ENCODE data around the gene S100A11.
A peak's percentile ranks its signal among the peaks of the same experiment; 100 is the strongest.
"Not testable (repeated sequence)": the region's sequence is repeated elsewhere in the genome, so short reads cannot be mapped to it uniquely, and the experiment has no call there.

S100A11 gene

GRCh38 chr1:152036267-152037216 lies at the start of gene S100A11:
Gene S100A11, minus strand, starts transcription at chr1:152037004. Its CDS starts 89 bp downstream, at chr1:152036915.
- no peak for DNase-seq

DNA sequence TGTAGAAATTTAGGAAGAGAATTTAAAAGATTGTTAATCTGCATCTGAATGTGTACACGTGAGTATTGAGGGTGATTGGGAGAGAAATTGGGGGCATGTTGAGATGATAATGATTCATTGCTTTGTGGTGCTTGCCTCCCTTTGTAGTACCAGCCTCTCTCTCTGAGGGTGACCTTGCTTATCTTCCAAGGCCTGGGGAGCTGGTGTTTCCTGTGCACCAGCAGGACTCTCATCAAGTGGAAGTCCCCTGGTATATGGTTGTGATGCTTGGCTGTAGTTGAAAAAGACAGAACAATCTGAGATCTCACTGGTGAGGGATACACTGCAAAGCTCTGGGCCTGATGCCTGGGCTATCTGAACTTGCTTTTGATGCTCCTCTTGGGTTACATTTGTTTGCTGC lies 48.0 kb upstream of the S100A11 start:
- no peak for DNase-seq

DNA sequence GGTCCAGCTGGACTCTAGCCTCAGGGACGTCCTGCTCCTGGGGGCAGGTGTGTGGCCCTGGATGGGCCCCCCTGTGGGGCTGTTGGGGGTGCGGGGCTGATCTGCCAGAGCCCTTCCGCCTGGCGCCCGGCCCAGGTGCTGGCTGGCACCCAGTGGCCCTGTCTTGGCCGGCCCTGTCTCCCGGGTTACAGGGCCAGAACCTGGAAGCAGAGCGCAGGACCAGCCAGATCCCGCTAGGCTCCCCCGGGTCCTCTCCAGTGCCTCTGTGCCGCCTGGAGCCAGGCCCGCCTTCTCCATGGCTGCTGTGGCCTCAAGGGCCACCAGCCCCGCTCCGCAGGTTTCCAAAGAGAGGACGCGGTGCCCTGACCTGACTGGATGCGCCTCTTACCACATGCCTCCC lies 44.2 kb upstream of the S100A11 start:
- not testable (repeated sequence) for DNase-seq

GRCh38 chr1:152080494-152080893 lies 43.7 kb upstream of the S100A11 start:
- DNase-seq = not testable (repeated sequence)

- DNase-seq = no peak
These were observed 42.1 kb upstream of the S100A11 start for GRCh38 chr1:152078831-152079441.

DNA sequence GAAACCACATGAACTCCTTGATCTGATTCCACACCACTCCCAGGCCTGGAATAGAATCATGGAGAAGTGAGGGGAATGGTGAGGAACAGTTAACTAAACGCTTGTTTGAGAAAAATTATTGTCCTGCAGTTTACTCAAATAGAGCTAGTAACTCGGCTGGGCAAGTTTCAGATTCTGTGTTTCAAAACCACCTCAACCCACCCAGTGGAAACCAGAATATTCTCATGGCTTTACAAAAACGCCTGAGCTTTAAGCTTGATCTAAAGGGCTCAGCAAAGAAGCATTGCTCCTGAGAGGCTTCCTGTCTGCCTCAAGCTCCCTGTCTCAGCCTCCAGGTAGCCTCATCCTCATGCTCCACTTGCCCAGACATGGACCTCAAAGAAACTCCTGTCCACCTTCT lies 35.5 kb upstream of the S100A11 start:
- no peak for DNase-seq

DNA sequence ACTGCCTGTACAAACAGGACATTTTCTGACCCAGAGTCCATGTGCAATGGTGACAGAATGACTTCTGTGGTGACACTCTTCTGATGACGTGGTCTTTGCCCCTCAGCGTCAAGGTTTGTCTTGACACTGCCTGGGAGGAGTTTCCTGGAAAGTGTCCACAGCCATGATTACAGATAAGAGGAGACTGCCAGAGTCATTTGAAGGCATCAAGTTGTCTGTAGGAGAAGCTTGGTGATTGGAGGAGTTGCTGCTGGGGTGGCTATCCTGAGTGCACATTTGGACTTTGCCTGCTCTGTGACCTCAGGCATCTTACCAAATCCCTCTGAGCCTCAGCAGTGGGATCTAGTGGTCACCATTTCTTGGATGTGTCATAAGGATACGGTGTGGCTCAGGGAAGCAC lies 34.3 kb upstream of the S100A11 start:
- DNase-seq = no peak

DNA sequence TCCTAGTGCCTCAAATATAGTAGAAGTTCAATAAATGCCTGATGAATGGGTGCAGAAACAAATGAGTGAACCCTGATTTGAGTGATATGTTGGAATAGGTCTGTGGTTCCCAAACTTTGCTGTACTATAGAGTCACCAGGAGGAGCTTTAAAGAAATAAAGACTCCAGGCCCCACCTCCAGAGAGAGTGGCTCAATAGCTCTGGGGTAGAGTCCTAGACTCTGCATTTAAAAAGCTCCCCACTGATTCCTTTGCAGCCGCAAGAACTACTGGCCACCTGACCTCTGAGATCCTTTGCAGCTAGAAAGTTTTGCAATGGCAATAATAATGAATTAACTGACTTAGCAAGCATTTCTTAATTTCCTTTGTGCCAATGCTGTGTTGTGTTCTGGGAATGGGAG lies 31.1 kb upstream of the S100A11 start:
- no peak for DNase-seq

DNA sequence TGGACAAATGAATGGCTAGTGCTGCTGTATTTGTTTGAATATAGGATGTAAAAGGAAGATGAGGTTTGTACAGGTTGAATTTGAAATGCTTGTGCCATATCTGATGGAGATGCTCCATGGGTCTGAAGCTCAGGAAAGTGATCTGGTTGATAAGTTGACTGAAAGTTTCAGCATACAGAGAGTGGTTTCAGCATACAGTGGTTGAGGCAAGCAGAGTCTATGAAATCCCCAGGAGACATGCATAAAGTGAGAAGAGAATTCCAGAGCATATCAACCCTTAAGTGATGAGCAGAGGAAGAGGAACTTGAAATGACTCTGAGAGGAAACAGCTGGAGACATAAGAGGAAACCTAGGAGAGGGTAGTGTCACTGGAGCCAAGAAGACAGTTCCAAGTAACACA lies 30.3 kb upstream of the S100A11 start:
- no peak for DNase-seq

- no peak for DNase-seq
These were observed 25.1 kb upstream of the S100A11 start for GRCh38 chr1:152061952-152062351.

- no peak for DNase-seq
These were observed 16.6 kb upstream of the S100A11 start for GRCh38 chr1:152053375-152053774.

DNA sequence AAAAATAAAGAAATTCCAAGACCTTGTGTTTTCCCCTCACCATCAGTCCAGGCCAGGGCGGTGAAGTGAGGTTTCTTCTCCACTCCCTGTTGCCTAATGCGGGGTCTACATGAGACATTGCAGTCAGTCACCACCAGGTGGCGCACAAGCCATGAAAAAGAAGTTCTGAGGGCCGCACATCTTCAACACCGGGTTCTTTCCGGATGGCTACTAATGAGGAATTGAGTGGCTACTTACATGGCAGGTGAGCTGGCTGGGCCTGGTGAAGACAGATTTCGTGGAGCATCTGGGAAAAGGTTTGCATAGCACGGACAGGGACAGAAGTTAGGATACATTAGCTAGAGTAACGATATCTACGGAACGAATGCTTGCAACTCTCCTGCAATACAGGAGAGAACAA lies 15.8 kb upstream of the S100A11 start:
- peak; percentile 83 for DNase-seq

- DNase-seq = no peak
These were observed 14.3 kb upstream of the S100A11 start for GRCh38 chr1:152050886-152051675.

DNA sequence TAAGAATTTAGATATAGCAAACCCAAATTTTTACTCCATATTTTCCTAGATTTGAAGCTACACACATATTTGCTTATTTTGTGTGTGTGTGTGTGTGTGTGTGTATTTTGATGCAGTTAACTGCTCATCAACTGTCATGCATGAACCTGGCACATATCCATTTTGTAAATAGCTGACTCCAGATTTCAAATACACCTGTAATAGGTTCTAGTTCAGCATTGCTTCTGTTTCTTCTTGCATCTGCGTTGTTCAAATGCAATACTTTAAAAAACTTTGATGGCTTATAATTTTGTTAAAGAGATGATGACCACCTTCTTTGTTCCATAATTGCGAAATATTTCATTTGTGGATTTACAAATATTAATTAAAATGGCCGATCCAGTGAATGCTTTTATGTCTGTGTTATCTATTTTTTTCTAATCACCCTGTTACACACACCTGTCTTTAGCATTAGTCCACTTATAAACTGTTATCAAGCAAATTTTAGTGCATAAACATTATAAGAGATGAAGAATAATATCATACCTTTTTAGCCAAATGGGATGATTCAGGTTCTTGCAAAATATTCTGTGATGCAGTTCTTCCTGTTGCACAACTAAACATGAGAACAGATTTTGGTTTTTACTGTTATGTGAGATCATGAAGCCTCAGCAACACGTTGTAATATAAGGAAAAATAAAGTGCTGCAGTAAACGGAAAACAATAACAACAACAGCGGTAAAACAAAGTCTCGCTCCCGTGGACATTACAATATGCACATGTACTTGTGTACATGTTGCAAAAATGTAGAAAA lies 12.7 kb upstream of the S100A11 start:
- no peak for DNase-seq

DNA sequence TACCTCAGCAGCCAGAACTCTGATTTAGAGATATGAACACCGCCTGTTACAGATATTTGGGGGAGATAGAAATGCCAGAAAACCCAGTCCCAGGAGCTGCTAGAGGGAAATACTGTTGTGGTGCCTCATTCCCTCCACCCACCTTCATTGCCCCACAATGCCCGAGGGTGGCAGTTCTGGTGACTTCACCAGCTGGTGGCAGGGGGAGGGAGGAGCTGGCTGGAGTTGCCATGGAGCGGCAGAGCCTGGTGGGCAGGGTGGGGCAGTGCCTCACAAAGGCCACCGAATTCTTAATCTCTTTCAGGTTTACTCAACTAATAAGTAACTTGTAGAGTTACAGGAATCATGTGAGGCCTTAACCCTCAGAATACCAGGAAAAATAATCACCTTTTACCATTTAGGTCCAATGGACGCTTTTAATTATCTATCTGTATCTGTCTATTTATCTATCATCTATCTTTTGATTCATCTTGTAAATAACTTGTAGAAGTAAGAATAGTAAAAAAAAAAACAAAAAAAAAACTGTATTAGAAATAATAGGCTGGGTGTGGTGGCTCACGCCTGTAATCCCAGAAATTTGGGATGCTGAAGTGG lies 11.7 kb upstream of the S100A11 start:
- no peak for DNase-seq

DNA sequence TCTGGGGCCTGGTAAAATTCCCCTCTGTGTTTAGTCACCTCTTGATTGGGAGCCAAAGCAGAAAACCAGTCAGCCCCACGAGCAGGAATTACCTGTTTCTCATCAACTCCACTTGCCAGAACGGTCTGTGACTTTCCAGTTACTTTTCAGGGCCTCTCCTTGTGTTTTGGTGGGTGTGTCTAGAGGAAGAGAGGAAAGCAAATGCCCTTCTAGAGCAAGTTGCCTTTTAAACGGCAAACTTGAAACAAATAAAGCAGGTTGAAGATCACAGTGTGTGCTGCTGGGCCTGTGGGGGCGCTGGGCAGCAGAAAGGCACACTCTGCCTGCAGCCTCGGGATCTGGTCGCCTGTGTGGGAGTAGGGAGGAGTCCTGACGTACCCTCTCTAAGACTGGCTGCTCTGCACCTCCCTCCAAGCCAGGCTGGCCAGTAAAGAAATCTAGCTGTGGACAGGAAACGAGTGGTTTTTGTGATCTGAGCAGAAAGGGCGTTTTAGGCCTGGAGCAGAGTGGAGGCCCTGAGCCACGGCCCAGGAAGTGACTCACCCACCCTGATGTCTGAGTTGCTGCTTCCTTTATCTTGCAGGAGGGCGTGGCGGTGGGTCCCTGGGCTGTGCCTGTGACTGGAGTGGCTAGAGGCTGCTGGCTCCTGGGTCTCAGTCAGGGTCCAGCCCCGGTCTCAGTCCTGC lies 11.1 kb upstream of the S100A11 start:
- no peak for DNase-seq

DNA sequence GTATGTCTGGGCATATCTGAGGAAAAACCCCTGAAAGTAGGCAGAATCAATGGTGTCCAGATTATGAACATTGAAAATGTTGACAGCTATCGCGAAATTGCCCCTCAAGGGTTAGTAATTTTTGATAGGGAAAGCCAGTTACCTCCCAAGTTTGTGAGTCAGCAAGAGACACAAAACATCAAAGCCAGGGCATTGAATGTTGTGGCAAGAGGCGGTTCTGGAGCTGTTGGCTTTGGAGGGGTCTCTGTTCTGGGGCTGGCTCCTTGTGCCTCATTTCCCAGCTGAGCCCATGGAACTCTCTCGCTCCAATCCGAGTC lies 10.6 kb upstream of the S100A11 start:
- DNase-seq = no peak

- no peak for DNase-seq
These were observed 7.6 kb upstream of the S100A11 start for GRCh38 chr1:152044386-152044785.

DNA sequence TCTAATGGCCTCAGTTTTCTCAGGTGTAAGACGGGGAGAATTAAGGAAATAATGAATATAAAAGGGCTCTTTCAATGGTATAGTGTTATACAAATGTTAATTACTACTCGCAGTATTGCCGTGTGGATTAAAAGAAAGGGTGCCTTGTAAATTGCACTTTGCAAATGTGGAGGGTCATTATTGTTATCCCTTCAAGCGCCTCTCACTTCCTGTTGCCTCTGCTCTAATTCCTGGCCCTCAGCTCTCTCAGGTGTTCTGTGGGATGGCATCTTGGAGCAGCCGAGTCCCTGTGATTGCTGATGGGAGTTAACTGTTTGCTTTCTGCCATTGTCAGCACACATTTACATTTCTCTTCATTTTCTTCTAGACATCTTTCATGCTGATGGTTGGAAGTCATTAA lies 7.1 kb upstream of the S100A11 start:
- no peak for DNase-seq

DNA sequence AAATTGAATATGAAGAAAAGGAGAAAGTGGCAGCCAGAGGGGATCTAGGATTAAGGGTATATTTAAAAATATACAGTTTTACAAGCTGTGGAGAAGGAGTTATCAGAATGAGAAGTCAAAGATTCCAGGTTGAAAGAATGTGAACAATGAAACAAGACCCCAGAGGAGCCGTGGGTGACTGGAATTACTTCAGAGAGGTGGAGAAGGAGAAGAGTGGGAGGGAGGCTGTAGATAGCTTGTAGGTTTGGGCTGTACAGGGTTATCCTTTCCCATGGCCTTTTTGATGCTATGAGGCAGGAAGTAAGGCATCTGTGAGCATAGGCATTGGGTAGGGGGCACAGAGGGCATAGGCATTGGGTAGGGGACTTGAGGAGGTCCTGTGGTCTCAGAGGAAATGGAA lies 5.2 kb upstream of the S100A11 start:
- no peak for DNase-seq

- DNase-seq = no peak
These were observed 3.1 kb upstream of the S100A11 start for GRCh38 chr1:152039886-152040285.

GRCh38 chr1:152039461-152039860 lies 2.7 kb upstream of the S100A11 start:
- DNase-seq = no peak

All from NCI-H345 (cell line).